Effector memory CD4-positive, alpha-beta T cell (primary cell): Measurements from ENCODE around the gene MTMR2.

ENCODE experiments used
- DNase-seq, 3 donors: peaks; one replicate each; pipeline ENCODE4 v3.0.0-alpha.2; 2020
- H3K27ac ChIP-seq: 2 replicates; pipeline ENCODE4 v1.7.0; 2013; ENCODE audit warnings: mild to moderate bottlenecking, low read length, moderate library complexity; ENCODE audit not compliant: insufficient read depth, poor library complexity, severe bottlenecking
- H3K27me3 ChIP-seq: replicated peaks from 2 replicates; pipeline ENCODE4 v1.7.0; 2013; ENCODE audit warnings: mild to moderate bottlenecking, low read length; ENCODE audit not compliant: insufficient read depth, control insufficient read depth, poor library complexity, severe bottlenecking
- H3K36me3 ChIP-seq: 2 replicates; pipeline ENCODE4 v1.7.0; 2013; ENCODE audit warnings: mild to moderate bottlenecking, low read length, moderate library complexity; ENCODE audit not compliant: control insufficient read depth, insufficient read depth
- H3K4me1 ChIP-seq: 2 replicates; pipeline ENCODE4 v1.7.0; 2013; ENCODE audit warnings: low read length, mild to moderate bottlenecking; ENCODE audit not compliant: control insufficient read depth, insufficient read depth, poor library complexity, severe bottlenecking
- H3K4me3 ChIP-seq: 2 replicates; pipeline ENCODE4 v1.7.0; 2013; ENCODE audit warnings: low read length, low read depth, mild to moderate bottlenecking; ENCODE audit not compliant: insufficient read depth, poor library complexity, severe bottlenecking
- H3K9me3 ChIP-seq: 2 replicates; pipeline ENCODE4 v1.7.0; 2013; ENCODE audit warnings: mild to moderate bottlenecking, low read length, moderate library complexity; ENCODE audit not compliant: control insufficient read depth

Gene MTMR2

GRCh38 chr11:95791709-95792033, 132.2 kb downstream of the MTMR2 start:
- DNase-seq: no peak
- H3K36me3 ChIP-seq: peaks cover 5% of the 10 kb centered on the region
- H3K4me1 ChIP-seq: peaks cover 14% of the 10 kb centered on the region
- peak overlapping the region; percentile 93 for H3K4me3 ChIP-seq
- H3K27me3 ChIP-seq: no peaks in the 10 kb centered on the region
- no peak overlapping the region for H3K27ac ChIP-seq
- no peaks in the 10 kb centered on the region for H3K9me3 ChIP-seq

- peak; percentile 9 to 37 (median 19) for DNase-seq
Measured at GRCh38 chr11:95790933-95791708, 132.8 kb downstream of the MTMR2 start.

GRCh38 chr11:95790123-95790932, 133.6 kb downstream of the MTMR2 start, which contains the start of gene CEP57:
Gene CEP57 (plus strand): TSS chr11:95790498. CDS start chr11:95790699, 201 bp downstream.
- Histone ChIP-seq H3K27me3 (no peaks in the 10 kb centered on the region), H3K27ac (peak within 1 kb of the TSS; percentile 99), H3K4me1 (peaks cover 14% of the 10 kb centered on the region), H3K36me3 (peaks cover 17% of the 10 kb centered on the region), H3K9me3 (no peaks in the 10 kb centered on the region), H3K4me3 (peak within 1 kb of the TSS; percentile 93)
- peak; percentile 83 to 91 (median 88) for DNase-seq

More at GRCh38 chr11:95790933-95791708, 132.8 kb downstream of the MTMR2 start:
- Histone ChIP-seq H3K27ac (peak overlapping the region; percentile 99), H3K9me3 (no peaks in the 10 kb centered on the region), H3K4me3 (peak overlapping the region; percentile 93), H3K4me1 (peaks cover 14% of the 10 kb centered on the region), H3K36me3 (peaks cover 9% of the 10 kb centered on the region), H3K27me3 (no peaks in the 10 kb centered on the region)

GRCh38 chr11:95789506-95790122, 134.3 kb downstream of the MTMR2 start, which contains the start of gene FAM76B:
Gene FAM76B (minus strand): TSS chr11:95789782. CDS start chr11:95789478, 304 bp downstream.
- peak within 1 kb of the TSS; percentile 93 for H3K4me3 ChIP-seq
- peaks cover 14% of the 10 kb centered on the region for H3K4me1 ChIP-seq
- H3K9me3 ChIP-seq: no peaks in the 10 kb centered on the region
- no peaks in the 10 kb centered on the region for H3K27me3 ChIP-seq
- DNase-seq: peak; percentile 96 to 98 (median 97)
- H3K27ac ChIP-seq: peak within 1 kb of the TSS; percentile 99
- peaks cover 24% of the 10 kb centered on the region for H3K36me3 ChIP-seq

- Histone ChIP-seq H3K4me3 (peak overlapping the region; percentile 79), H3K27me3 (no peaks in the 10 kb centered on the region), H3K36me3 (peaks cover 26% of the 10 kb centered on the region), H3K27ac (peak overlapping the region; percentile 99), H3K9me3 (no peaks in the 10 kb centered on the region), H3K4me1 (peaks cover 14% of the 10 kb centered on the region)
- peak in 1 of 3 donors; percentile 5 for DNase-seq
Measured at GRCh38 chr11:95788921-95789505, 134.9 kb downstream of the MTMR2 start.
